Stimulated activated naive CD8-positive, alpha-beta T cell treated with anti-CD3 and anti-CD28 coated beads, Interleukin-15, amount 100 ng/mL, for 72 hours (primary cell): ENCODE results near the gene RNASE7.

Source experiments
- ATAC-seq: fragments of 150-1000 bp; cut with Tn5 transposase; 2 replicates; pipeline ENCODE4 v1.10.0; 2021; ENCODE audit warnings: mild to moderate bottlenecking, moderate library complexity
- DNase-seq, 2 donors: peaks; one replicate each; pipeline ENCODE4 v3.0.0; 2021 to 2022
- H3K27ac Mint-ChIP-seq, 2 donors: one replicate each; pipeline ENCODE4 v1.8.0; 2022; ENCODE audit warnings: mild to moderate bottlenecking in 2 of 2, mixed read lengths in 2 of 2, moderate library complexity in 2 of 2
- H3K27me3 Mint-ChIP-seq: one replicate; pipeline ENCODE4 v1.8.0; 2022; ENCODE audit warnings: mixed read lengths
- H3K4me1 Mint-ChIP-seq: one replicate; pipeline ENCODE4 v1.8.0; 2022; ENCODE audit warnings: mild to moderate bottlenecking, mixed read lengths
- H3K4me3 Mint-ChIP-seq, 2 donors: one replicate each; pipeline ENCODE4 v1.8.0; 2022; ENCODE audit warnings: mild to moderate bottlenecking in 2 of 2, mixed read lengths in 2 of 2, moderate library complexity in 1 of 2
- H3K9me3 Mint-ChIP-seq, 2 donors: one replicate each; pipeline ENCODE4 v1.8.0; 2022; ENCODE audit warnings: mixed read lengths in 2 of 2

Gene RNASE7

DNA sequence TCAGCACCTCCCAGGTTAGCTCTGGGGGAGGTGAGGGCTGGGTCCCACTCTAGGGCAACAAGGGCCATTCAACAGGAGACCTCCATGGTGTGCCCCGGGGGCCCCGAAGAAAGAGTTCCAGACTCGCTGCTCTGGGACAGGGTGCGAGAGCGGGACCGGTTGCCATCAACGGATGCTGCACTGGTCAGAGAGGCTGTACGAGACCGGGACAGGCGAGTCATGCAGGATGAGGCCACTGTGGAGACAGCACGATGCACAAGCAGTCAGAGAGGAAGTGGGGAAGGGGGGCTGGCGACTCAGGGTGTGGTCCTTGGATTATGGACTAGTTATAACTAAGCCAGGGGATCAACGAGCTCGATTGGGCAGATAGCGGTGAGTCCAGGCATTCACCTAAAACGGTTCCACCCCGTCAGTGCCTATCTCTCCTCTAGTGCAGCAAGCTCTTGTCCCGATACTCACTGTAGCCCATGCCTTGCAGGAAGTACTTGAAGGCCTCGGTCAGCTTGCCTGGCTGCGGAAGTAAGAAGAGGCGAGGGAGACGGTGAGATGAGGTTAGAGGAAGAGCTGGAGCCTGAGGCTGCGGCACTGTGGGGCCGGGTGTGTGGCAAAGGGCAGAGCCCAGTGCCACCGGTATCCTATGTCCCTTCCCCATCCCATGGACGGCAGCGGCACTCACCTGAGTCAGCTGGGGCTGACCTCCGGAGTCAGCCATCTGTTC is 24.5 kb upstream of the RNASE7 start:
- no peak for ATAC-seq
- H3K9me3 Mint-ChIP-seq = no peaks in the 10 kb centered on the region
- peak overlapping the region in 1 of 2 donors; percentile 30 for H3K27ac Mint-ChIP-seq

DNA sequence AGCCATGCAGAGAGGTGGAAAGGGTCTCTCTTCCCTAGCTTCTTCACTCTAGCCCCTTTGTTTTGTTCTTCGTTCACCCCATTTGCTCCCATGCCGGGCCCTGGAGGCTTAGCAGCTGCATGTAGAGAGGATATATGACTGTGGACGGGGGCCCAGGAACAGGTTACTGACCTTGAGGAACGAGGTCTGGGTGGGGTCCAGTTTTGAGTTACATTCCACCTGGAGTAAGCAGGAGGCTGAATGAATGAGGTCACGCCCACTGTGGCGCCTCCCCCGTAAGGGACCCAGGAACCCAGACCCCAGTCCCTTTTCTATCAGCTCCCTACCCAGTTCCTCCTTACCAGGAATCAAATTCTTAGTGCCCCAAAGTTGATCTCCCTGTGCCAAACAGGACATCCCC is 23.9 kb upstream of the RNASE7 start:
- DNase-seq = no peak
- no peak for ATAC-seq
- peaks cover 7% of the 10 kb centered on the region for H3K4me1 Mint-ChIP-seq
- no peak overlapping the region for H3K4me3 Mint-ChIP-seq
- H3K27me3 Mint-ChIP-seq = peaks cover 10% of the 10 kb centered on the region
- H3K9me3 Mint-ChIP-seq = no peaks in the 10 kb centered on the region
- no peak overlapping the region for H3K27ac Mint-ChIP-seq

More for the DNA sequence above, 24.5 kb upstream of the RNASE7 start:
- Mint-ChIP-seq H3K4me1 (peaks cover under 1% of the 10 kb centered on the region), H3K4me3 (no peak overlapping the region), H3K27me3 (peaks cover 15% of the 10 kb centered on the region)
- no peak for DNase-seq

DNA sequence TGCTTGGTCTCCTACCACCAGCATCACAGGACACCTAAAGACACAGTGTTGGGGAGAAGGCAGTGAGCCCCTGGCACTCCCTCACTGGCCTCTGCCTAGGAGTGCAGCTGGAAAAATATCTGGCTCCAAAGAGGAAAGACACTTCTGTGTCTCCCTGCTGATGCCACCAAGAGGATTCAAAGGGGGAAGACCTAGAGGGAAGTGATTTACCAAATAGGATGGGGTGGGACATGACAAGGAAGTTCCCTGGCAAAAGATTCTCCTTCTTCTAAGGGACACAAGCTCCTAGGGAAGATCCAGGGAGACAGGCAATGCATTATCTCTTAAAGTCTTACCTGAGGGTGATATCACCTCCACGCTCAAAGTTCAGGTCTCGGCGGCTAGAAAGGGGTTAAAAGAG is 23.4 kb upstream of the RNASE7 start:
- Mint-ChIP-seq H3K9me3 (no peaks in the 10 kb centered on the region), H3K27me3 (peaks cover 7% of the 10 kb centered on the region), H3K4me1 (peaks cover 12% of the 10 kb centered on the region), H3K27ac (no peak overlapping the region), H3K4me3 (no peak overlapping the region)
- no peak for DNase-seq
- no peak for ATAC-seq

DNA sequence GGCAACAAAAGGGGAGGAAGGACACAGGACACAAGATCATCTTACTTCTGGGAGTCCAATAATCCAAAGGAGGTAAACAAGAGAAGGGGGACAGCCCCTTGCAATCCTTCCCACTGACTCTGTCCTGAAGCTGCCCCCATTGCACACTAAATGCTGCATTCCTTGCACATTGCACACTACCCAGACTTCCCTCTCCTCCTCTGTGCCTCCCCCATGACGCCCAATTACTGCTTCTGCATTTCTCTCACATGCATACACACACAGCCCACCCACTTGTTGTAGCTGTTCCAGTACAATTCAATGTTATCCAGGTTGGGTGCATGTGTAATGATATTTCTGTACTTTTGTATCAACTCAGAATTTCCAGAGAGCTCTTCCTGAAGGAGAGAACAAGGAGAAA is 22.8 kb upstream of the RNASE7 start:
- Mint-ChIP-seq H3K27ac (no peak overlapping the region), H3K27me3 (peaks cover 1% of the 10 kb centered on the region), H3K9me3 (no peaks in the 10 kb centered on the region), H3K4me3 (no peak overlapping the region), H3K4me1 (peaks cover 18% of the 10 kb centered on the region)
- no peak for ATAC-seq
- no peak for DNase-seq

DNA sequence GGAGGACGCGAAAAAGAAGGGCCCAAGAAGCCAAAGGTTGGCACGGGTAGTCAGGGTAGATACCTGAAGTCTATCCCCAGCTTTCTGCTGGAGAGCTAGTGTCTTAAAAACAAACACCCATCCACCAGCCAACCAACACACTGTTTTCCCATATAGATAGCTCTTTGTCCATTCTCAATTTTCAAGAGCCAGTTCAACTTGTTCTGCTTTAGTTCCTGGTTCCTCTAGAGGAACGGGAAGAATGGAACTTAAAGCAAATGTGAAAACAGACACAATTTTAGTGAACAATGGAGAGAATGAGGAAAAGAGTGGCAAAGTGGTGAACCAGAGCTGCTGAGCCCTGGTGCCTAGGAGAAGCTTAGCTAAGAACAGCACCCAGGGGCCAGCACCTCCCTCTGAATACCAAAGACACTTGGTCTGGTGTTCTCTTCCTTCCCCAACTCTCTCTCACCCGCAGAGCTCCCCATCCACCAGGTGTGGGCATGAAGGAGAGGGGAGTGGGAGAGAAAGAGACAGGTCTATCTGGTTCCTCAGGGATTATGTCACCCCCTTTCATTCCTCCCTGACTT is 21.1 kb upstream of the RNASE7 start:
- Mint-ChIP-seq H3K4me3 (no peak overlapping the region), H3K27me3 (no peaks in the 10 kb centered on the region), H3K9me3 (no peaks in the 10 kb centered on the region), H3K27ac (no peak overlapping the region), H3K4me1 (peaks cover 27% of the 10 kb centered on the region)
- DNase-seq (no peak), ATAC-seq (no peak)

DNA sequence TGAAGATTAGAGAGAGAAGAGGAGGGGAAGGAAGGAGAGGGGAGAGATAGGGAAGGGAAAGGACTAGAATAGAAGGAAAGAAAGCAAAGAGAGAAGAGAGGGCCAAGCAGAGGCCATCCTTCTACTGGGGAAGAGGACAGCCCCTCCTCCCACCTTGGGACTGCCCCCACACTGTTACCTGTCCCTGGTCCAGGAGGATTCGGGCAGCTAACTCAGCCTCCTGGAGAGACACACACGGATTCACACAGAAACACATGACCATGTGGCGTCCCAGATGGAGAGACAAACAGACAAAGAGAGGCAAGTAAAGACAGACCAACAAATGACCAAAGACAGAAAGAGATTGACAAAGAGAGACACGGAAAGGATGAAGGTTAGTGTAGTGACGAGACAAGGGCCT is 19.5 kb upstream of the RNASE7 start:
- no peak overlapping the region for H3K27ac Mint-ChIP-seq
- peaks cover 33% of the 10 kb centered on the region for H3K4me1 Mint-ChIP-seq
- no peak for ATAC-seq
- no peaks in the 10 kb centered on the region for H3K9me3 Mint-ChIP-seq
- no peak for DNase-seq
- H3K4me3 Mint-ChIP-seq = peak overlapping the region in 1 of 2 donors; percentile 0
- no peaks in the 10 kb centered on the region for H3K27me3 Mint-ChIP-seq

DNA sequence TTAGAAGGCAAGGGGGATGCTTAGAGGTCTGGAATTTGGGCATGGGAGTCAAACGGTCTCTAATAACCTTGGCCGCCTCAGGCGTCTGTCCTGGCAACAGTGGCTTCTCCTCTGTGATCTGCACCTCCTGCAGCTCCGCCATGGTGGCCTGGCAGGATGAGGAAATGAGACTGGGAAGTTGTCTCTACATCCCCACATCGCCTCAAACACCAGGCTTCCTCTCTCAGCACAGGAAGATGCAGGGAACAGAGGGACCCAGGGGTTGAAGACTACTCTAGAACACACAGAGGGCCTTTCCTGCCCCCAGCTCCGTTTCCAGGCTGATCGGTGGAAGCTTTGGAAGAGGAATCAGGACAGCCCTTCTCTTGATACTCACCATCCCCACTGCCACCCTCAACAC is 19.0 kb upstream of the RNASE7 start:
- ATAC-seq = no peak
- no peak for DNase-seq
- no peaks in the 10 kb centered on the region for H3K27me3 Mint-ChIP-seq
- H3K4me1 Mint-ChIP-seq = peaks cover 33% of the 10 kb centered on the region
- H3K9me3 Mint-ChIP-seq = no peaks in the 10 kb centered on the region
- H3K4me3 Mint-ChIP-seq = no peak overlapping the region
- H3K27ac Mint-ChIP-seq = no peak overlapping the region

DNA sequence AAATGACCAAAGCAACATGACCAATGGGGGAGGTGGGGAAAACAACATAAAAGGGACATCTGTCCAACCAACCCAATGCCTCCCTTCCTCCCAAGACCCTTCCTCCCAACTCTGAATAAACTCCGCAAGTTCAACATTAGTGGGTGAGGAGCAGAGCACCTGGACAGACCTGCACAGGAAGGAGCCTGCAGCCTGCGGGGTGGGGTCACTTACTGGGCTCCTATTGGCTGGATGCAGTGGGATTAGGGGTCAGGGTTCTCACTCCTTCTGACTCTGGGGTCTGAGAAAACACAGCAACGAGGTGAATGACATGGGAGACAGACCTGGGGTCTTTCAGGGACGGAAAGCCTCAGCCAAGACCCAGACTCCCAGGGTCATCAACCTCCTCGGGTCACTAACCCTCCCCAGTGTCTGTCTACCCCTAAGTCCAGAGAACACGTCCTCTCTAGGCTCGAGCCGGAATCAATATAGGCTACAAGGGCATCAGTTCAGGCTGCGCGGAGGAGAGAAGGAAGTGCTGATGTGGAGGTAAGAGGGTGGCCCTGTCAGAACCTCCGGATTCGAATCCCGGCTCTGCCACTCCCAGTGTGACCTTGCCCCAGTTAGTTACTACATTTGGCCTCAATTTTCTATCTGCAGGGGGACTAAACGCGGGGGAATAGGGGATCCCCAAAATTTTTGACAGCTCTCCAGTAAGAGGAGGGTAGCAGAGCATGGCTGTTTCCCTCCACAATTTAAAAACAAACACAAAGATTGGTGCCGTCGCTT is 18.2 kb upstream of the RNASE7 start:
- H3K9me3 Mint-ChIP-seq = no peaks in the 10 kb centered on the region
- H3K27me3 Mint-ChIP-seq = no peaks in the 10 kb centered on the region
- DNase-seq = peak in 1 of 2 donors; percentile 10
- H3K4me1 Mint-ChIP-seq = peaks cover 33% of the 10 kb centered on the region
- H3K4me3 Mint-ChIP-seq = peak overlapping the region; percentile 85 to 89
- ATAC-seq = peak; percentile 45
- peak overlapping the region; percentile 67 to 74 for H3K27ac Mint-ChIP-seq

DNA sequence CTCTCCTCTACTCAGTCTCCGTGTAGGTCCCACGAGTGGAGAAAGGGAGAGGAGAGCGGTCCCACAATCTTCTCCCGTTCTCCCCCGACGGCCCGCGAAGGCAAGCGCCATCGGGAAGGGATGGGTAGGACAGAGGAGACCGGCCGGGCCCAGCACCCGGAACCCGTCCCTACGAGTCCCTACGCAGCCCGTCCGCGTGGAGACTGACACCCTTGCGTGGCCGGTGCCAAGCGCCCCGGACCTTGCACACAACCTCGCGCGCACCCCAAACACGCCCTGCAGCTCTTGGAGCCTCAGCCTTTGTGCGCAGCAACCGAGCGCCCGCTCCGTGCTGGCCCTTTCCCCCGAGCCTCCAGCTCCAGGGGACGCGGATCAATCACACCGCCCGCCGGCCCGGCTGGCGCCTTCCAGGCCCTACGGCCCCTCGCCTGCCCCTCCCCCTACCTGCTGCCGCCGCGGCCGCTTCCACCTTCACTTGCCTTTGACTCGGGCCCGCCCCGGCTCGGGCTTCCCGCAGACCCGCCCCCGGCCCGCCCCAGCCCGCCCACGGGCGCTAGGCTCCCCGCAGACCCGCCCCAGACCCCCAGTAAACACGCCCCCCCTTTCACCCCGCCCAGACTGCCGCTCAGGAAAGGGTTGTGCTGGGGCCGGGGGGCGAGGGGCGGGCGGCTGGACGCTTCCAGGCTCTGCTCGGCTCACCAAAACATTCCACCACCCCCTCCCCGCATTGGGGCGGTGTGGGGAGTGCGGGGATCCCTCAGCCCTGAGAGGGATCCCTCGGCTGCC is 17.4 kb upstream of the RNASE7 start, which contains the start of gene NDRG2:
Gene NDRG2 (minus strand): TSS at position 477 of the 786 bp plus-strand sequence. CDS start 1,746 bp downstream, outside the sequence.
- Mint-ChIP-seq H3K9me3 (no peaks in the 10 kb centered on the region), H3K27ac (peak within 1 kb of the TSS; percentile 67 to 74), H3K27me3 (no peaks in the 10 kb centered on the region), H3K4me3 (peak within 1 kb of the TSS; percentile 85 to 89), H3K4me1 (peaks cover 33% of the 10 kb centered on the region)
- DNase-seq (peak; percentile 57 to 61), ATAC-seq (peak; percentile 82)

DNA sequence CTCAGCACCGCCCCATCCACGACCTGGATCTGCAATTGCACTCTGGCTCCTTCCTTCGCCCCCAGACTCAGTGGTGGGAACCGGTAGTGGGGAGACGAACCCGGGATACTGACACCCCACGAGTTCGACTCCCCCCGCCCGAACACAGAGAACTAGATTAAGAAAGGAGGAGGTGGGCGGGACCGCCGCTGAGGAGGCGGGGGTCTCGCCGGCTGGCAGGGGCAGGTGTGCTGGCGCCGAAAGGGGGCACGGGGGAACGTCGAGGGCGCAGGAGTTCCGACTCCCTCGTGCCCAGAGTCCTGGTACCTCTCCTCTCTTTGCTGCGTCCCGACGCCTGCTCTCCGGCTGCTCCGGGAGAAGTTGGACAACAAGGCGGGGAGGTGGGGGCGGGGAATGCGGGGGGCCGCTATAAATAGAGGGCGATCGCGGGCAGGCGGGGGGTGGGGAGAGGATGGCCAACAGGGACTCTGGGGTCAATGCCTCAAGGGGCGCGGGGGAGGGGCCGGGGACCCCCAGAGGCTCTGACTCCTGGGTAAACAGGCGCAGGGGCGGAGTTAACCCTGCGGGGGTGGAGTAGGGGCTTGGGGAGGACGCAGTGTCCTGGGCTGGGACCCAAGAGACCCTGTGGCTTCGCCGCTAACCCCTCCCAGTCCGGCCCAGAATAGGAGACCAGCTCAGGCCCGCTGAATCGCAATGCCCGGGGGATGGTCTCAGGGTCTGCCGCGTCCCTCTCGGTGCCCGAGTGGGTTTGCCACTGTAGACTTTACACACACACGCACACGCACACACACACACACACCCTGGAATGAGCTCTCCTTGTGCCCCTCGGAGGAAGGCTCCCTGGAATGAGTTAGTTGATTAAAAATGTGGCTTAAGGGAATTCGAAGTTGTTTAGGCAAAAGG is 16.5 kb upstream of the RNASE7 start:
- Mint-ChIP-seq H3K4me3 (peak overlapping the region; percentile 85 to 89), H3K27ac (peak overlapping the region in 1 of 2 donors; percentile 31)

DNA sequence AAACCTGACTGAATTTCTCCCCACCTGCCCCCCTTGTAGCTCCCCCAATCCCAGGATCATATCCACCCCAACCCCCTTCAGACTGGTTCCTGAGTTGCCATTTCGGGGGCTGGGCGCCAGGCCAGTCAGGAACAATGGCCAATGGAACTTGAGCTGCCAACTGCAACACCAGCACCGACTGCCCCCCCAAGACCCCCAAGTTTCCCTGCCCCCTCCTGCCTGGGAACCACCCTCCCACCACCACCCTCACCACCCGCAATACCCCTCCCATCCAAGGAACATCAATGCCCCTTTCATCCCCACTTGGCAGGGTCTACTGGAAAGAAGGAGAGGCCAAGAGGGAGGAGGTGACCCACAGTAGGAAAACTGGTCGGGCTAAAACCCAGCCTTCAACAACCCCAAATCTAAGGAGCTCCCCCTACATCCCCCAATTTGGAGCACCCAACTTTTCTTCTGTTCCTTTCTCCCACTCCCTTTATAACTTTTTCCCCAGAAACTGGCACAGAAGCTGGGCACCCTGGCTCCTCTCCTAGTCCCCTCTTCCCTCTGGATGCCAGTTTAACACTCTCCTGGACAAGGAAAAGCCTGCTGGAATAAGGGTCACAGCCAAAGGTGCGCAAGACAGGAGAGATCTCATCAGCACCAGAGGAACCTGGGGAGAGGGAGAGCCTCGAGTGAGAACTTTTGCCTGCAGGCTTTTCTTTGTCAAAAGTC is 15.7 kb upstream of the RNASE7 start:
- H3K4me3 Mint-ChIP-seq = peak overlapping the region in 1 of 2 donors; percentile 35
- H3K27ac Mint-ChIP-seq = no peak overlapping the region
- H3K9me3 Mint-ChIP-seq = no peaks in the 10 kb centered on the region
- H3K4me1 Mint-ChIP-seq = peaks cover 33% of the 10 kb centered on the region
- no peak for DNase-seq
- no peaks in the 10 kb centered on the region for H3K27me3 Mint-ChIP-seq
- ATAC-seq = no peak

More for the DNA sequence above, 16.5 kb upstream of the RNASE7 start:
- Mint-ChIP-seq H3K4me1 (peaks cover 33% of the 10 kb centered on the region), H3K9me3 (no peaks in the 10 kb centered on the region), H3K27me3 (no peaks in the 10 kb centered on the region)
- ATAC-seq = no peak
- DNase-seq = peak in 1 of 2 donors; percentile 5

DNA sequence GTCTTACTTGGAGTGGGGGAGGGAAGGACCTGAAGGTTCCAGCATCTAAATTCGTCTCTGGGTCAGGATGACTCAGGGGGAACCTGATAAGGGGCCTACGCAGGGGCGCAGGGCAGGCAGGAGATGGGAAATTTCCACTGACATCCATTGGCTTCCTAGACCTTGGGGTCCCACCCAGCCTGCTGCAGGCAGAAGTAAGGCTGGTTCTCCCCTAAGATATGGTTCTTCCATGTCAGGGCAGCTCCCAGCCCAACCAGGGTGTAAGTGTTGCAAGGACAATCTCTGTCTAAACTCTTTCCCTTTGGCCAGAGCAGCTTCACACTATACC is 15.2 kb upstream of the RNASE7 start:
- H3K9me3 Mint-ChIP-seq = no peaks in the 10 kb centered on the region
- peaks cover 33% of the 10 kb centered on the region for H3K4me1 Mint-ChIP-seq
- DNase-seq (no peak), ATAC-seq (no peak)
- peak overlapping the region in 1 of 2 donors; percentile 35 for H3K27ac Mint-ChIP-seq
- no peak overlapping the region for H3K4me3 Mint-ChIP-seq
- H3K27me3 Mint-ChIP-seq = no peaks in the 10 kb centered on the region

DNA sequence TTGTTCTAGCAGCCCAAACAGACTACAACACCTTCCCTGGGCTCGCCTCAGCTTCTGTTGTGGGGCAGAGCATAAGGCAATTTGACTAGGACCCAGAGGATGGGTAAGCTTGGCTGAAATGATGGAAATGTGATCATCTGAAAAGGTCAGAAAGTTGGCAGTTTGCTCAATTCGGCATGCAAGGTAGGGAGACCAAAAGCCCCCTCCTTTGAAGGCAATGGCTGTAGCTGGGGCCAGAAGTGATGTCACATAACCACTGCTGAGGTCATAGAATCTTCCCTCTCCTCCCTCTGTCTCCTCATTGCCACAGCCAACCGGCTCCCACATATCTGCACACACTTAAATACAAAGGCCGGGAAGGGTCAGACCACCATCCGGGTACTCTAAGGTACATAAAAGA is 12.2 kb upstream of the RNASE7 start, which contains the start of gene TPPP2:
Gene TPPP2 (plus strand): TSS at position 301 of the 400 bp plus-strand sequence. CDS start 365 bp downstream, outside the sequence.
- Mint-ChIP-seq H3K4me3 (no peak within 1 kb of the TSS), H3K27me3 (no peaks in the 10 kb centered on the region), H3K27ac (no peak within 1 kb of the TSS), H3K4me1 (peaks cover 11% of the 10 kb centered on the region), H3K9me3 (no peaks in the 10 kb centered on the region)
- ATAC-seq (no peak), DNase-seq (no peak)

DNA sequence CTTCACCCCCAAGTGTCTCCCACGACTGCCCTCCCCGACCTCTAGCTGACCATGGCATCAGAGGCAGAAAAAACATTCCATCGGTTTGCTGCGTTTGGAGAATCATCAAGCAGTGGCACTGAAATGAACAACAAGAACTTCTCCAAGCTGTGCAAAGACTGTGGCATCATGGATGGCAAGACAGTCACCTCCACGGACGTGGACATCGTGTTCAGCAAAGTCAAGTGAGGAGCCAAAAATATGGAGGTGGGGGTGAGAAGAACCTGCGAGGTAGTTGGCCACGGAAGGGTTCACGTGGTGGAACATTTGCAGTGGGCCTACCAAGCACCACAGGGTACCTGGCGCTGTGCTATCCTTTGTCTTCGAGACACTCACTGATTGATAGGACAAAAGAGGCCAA is 11.6 kb upstream of the RNASE7 start:
- H3K4me3 Mint-ChIP-seq = no peak overlapping the region
- H3K9me3 Mint-ChIP-seq = no peaks in the 10 kb centered on the region
- peaks cover 6% of the 10 kb centered on the region for H3K4me1 Mint-ChIP-seq
- H3K27me3 Mint-ChIP-seq = no peaks in the 10 kb centered on the region
- DNase-seq (no peak), ATAC-seq (no peak)
- no peak overlapping the region for H3K27ac Mint-ChIP-seq
